Measurements from ENCODE around the gene PRG2. TPM values are rescaled to one million over a fixed set of nuclear protein-coding genes. Genes with fewer than 3 reads are reported as not detected.

PRG2 gene
- total RNA-seq, 2 experiments from 2014 or later: 1.1 TPM; not detected in 1

GRCh38 chr11:57424792-57425564 is 34.5 kb upstream of the PRG2 start:
- peaks cover 23% of the 10 kb centered on the region for H3K4me1 ChIP-seq (ENCODE audit: insufficient read depth, low read length, poor library complexity, severe bottlenecking)
- no peaks in the 10 kb centered on the region for H3K9me2 ChIP-seq (ENCODE audit: insufficient read depth, low read length)
- no peaks in the 10 kb centered on the region for H3K9me3 ChIP-seq (ENCODE audit: low read length)
- DNase-seq (ENCODE audit: low spot score): peak; percentile 55
- BruUV-seq (replicated peaks): no TSS peak
- intact Hi-C loops (cut with micrococcal nuclease; ENCODE audit: unreplicated experiment): no loop called here
- peaks cover 23% of the 10 kb centered on the region; the same call in 1 of the 2 replicates for H3K79me2 ChIP-seq (ENCODE audit: insufficient read depth, low read depth, low read length)
- ChIA-PET CTCF (ENCODE audit: unreplicated experiment) (no interaction called here), POLR2A (interaction anchor here (0.6 to 1.3 kb wide), 3 partner anchors 35 to 94 kb away, joined by 3 to 8 read pairs (median 4); partner anchors contain the start of gene RTN4RL2)
- no peaks in the 10 kb centered on the region for H4K20me1 ChIP-seq (ENCODE audit: insufficient read depth, low read length)
- peak overlapping the region; percentile 65 for H3K27ac ChIP-seq (ENCODE audit: low read depth, low read length, poor library complexity, severe bottlenecking)
- H2AFZ ChIP-seq (ENCODE audit: low read length): no peak overlapping the region
- peak overlapping the region; percentile 75 for H3K4me3 ChIP-seq (ENCODE audit: low read depth, low read length, poor library complexity, severe bottlenecking)
- peaks cover 58% of the 10 kb centered on the region for H3K36me3 ChIP-seq (ENCODE audit: insufficient read depth, low read length)
- TF ChIP-seq CTCF (conservative IDR thresholded peaks at IDR 0.05; ENCODE audit: low read length) (no peak), EZH2phosphoT487 (IDR thresholded peaks at IDR 0.05; ENCODE audit: borderline replicate concordance, low read depth, low read length) (no peak)
- H3K4me2 ChIP-seq (ENCODE audit: low read length): peak overlapping the region; percentile 85

DNA sequence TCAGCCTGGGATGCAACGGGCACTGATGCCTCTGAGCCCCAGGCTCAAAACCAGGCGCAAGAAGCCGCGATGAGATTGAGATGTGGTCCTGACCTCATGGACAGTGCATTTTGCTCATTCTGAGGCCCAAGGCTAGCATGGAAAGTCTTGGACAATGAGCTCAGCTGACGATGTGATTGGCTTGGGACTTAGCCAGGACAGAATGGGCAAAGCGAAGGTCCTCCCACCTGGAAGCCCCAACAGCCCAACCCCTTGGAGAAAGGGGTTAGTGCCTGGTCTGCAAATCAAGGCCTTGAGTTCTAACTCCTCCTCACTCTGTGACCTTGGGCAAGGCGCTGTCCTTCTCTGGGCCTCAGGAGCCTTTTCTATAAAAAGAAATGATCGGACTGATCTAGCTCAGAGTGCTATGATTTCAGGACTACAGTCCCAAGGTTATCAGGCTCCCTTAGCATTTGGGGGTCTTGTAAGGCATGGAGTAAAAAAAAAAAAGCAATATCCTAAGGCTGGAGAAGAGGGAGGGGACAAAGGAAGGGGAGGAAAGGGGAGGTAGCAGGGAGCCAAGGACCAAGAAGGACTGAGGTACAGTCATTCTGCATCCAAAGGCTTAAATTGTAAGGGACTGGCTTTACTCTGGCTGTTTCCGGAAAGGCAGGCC is 33.8 kb upstream of the PRG2 start:
- TF ChIP-seq EZH2phosphoT487 (IDR thresholded peaks at IDR 0.05; ENCODE audit: borderline replicate concordance, low read depth, low read length): no peak
- TF ChIP-seq CTCF (conservative IDR thresholded peaks at IDR 0.05; ENCODE audit: low read length): no peak
- peaks cover 23% of the 10 kb centered on the region for H3K4me1 ChIP-seq (ENCODE audit: insufficient read depth, low read length, poor library complexity, severe bottlenecking)
- peak overlapping the region; percentile 65 for H3K27ac ChIP-seq (ENCODE audit: low read depth, low read length, poor library complexity, severe bottlenecking)
- ChIA-PET POLR2A (interaction anchor here (0.6 to 1.3 kb wide), 4 partner anchors 11 to 95 kb away, joined by 3 to 8 read pairs (median 4); partner anchors contain the start of gene RTN4RL2), CTCF (ENCODE audit: unreplicated experiment) (interaction anchor here (0.6 kb wide), 3 partner anchors 74 to 1102 kb away, joined by 3 to 4 read pairs (median 3); no protein-coding TSS in a partner anchor)
- DNase-seq (ENCODE audit: low spot score): no peak
- H3K4me2 ChIP-seq (ENCODE audit: low read length): peak overlapping the region; percentile 85
- BruUV-seq (replicated peaks): no TSS peak
- H3K36me3 ChIP-seq (ENCODE audit: insufficient read depth, low read length): peaks cover 65% of the 10 kb centered on the region
- H4K20me1 ChIP-seq (ENCODE audit: insufficient read depth, low read length): no peaks in the 10 kb centered on the region
- H2AFZ ChIP-seq (ENCODE audit: low read length): no peak overlapping the region
- peaks cover 23% of the 10 kb centered on the region; the same call in 1 of the 2 replicates for H3K79me2 ChIP-seq (ENCODE audit: insufficient read depth, low read depth, low read length)
- intact Hi-C loops (cut with micrococcal nuclease; ENCODE audit: unreplicated experiment): no loop called here
- peak overlapping the region; percentile 75 for H3K4me3 ChIP-seq (ENCODE audit: low read depth, low read length, poor library complexity, severe bottlenecking)
- H3K9me3 ChIP-seq (ENCODE audit: low read length): no peaks in the 10 kb centered on the region
- H3K9me2 ChIP-seq (ENCODE audit: insufficient read depth, low read length): no peaks in the 10 kb centered on the region
